ENCODE results near the gene UBE2R2. TPM values are rescaled to one million over a fixed set of nuclear protein-coding genes. Genes with fewer than 3 reads are reported as not detected.
"Not testable (repeated sequence)": the region's sequence is repeated elsewhere in the genome, so short reads cannot be mapped to it uniquely, and the experiment has no call there.

UBE2R2 gene
- total RNA-seq, 2 experiments from 2014 or later = 46.7 to 47.4 TPM

- Mint-ChIP-seq H3K27me3 (peaks cover 6% of the 10 kb centered on the region), H3K4me1 (ENCODE audit: low read depth) (no peaks in the 10 kb centered on the region), H3K4me3 (no peak overlapping the region), H3K36me3 (ENCODE audit: low read depth) (no peaks in the 10 kb centered on the region), H3K27ac (no peak overlapping the region), H3K9me3 (no peaks in the 10 kb centered on the region)
- intact Hi-C loops (cut with micrococcal nuclease) = no loop called here
- no peak for DNase-seq
- TF ChIP-seq CTCF (IDR thresholded peaks at IDR 0.05) = no peak
- no peak for ATAC-seq
- CTCF ChIA-PET = interaction anchor here (0.9 to 1.8 kb wide), 2 partner anchors 21 to 22 kb away, joined by 3 to 7 read pairs; no protein-coding TSS in a partner anchor
- POLR2A ChIA-PET = no interaction called here
Observed at GRCh38 chr9:33799928-33800704, 16.8 kb upstream of the UBE2R2 start.

- no peak for TF ChIP-seq CTCF (IDR thresholded peaks at IDR 0.05)
- ChIA-PET CTCF (interaction anchor here (1.8 kb wide), 1 partner anchor 22 kb away, joined by 7 read pairs; no protein-coding TSS in a partner anchor), POLR2A (no interaction called here)
- Mint-ChIP-seq H3K36me3 (ENCODE audit: low read depth) (no peaks in the 10 kb centered on the region), H3K9me3 (no peaks in the 10 kb centered on the region), H3K4me3 (no peak overlapping the region), H3K27ac (no peak overlapping the region), H3K27me3 (peaks cover 6% of the 10 kb centered on the region), H3K4me1 (ENCODE audit: low read depth) (no peaks in the 10 kb centered on the region)
- ATAC-seq (no peak), DNase-seq (no peak)
- intact Hi-C loops (cut with micrococcal nuclease) = no loop called here
Observed at GRCh38 chr9:33800886-33801285, 16.1 kb upstream of the UBE2R2 start.

- H3K9me3 Mint-ChIP-seq; H3K4me1 Mint-ChIP-seq (ENCODE audit: low read depth); H3K36me3 Mint-ChIP-seq (ENCODE audit: low read depth); H3K27ac Mint-ChIP-seq; H3K27me3 Mint-ChIP-seq; H3K4me3 Mint-ChIP-seq; DNase-seq; POLR2A ChIA-PET; ATAC-seq; intact Hi-C loops (cut with micrococcal nuclease): not testable (repeated sequence)
- CTCF ChIA-PET = interaction anchor here (1.8 kb wide), 1 partner anchor 23 kb away, joined by 7 read pairs; no protein-coding TSS in a partner anchor
Observed at GRCh38 chr9:33801943-33802500, 14.9 kb upstream of the UBE2R2 start.

- H3K27me3 Mint-ChIP-seq; H3K4me3 Mint-ChIP-seq; DNase-seq; H3K9me3 Mint-ChIP-seq; POLR2A ChIA-PET; H3K27ac Mint-ChIP-seq; H3K4me1 Mint-ChIP-seq (ENCODE audit: low read depth); intact Hi-C loops (cut with micrococcal nuclease); H3K36me3 Mint-ChIP-seq (ENCODE audit: low read depth); ATAC-seq: not testable (repeated sequence)
- CTCF ChIA-PET = interaction anchor here (1.2 kb wide), 1 partner anchor 9 kb away, joined by 6 read pairs; no protein-coding TSS in a partner anchor
Observed at GRCh38 chr9:33804196-33804595, 12.8 kb upstream of the UBE2R2 start.

- DNase-seq; intact Hi-C loops (cut with micrococcal nuclease); H3K27ac Mint-ChIP-seq; H3K36me3 Mint-ChIP-seq (ENCODE audit: low read depth); H3K9me3 Mint-ChIP-seq; H3K4me3 Mint-ChIP-seq; H3K27me3 Mint-ChIP-seq; H3K4me1 Mint-ChIP-seq (ENCODE audit: low read depth); ATAC-seq: not testable (repeated sequence)
- CTCF ChIA-PET = interaction anchor here (1.2 to 2.0 kb wide), 3 partner anchors 28 to 183 kb away, joined by 3 to 7 read pairs (median 4); no protein-coding TSS in a partner anchor
- POLR2A ChIA-PET = interaction anchor here (0.7 to 0.8 kb wide), 2 partner anchors 9 to 413 kb away, joined by 3 read pairs; no protein-coding TSS in a partner anchor
Observed at GRCh38 chr9:33807156-33807555, 9.8 kb upstream of the UBE2R2 start.

GRCh38 chr9:33808979-33809322 is 8.0 kb upstream of the UBE2R2 start:
- CTCF ChIA-PET; H3K4me1 Mint-ChIP-seq (ENCODE audit: low read depth); H3K9me3 Mint-ChIP-seq; H3K36me3 Mint-ChIP-seq (ENCODE audit: low read depth); H3K27ac Mint-ChIP-seq; H3K27me3 Mint-ChIP-seq; ATAC-seq; intact Hi-C loops (cut with micrococcal nuclease); POLR2A ChIA-PET; H3K4me3 Mint-ChIP-seq; DNase-seq: not testable (repeated sequence)

- peaks cover 9% of the 10 kb centered on the region for H3K4me1 Mint-ChIP-seq (ENCODE audit: low read depth)
- H3K36me3 Mint-ChIP-seq (ENCODE audit: low read depth) = no peaks in the 10 kb centered on the region
- POLR2A ChIA-PET = no interaction called here
- ATAC-seq (no peak), DNase-seq (no peak)
- H3K27ac Mint-ChIP-seq = no peak overlapping the region
- H3K4me3 Mint-ChIP-seq = no peak overlapping the region
- intact Hi-C loops (cut with micrococcal nuclease) = no loop called here
- CTCF ChIA-PET = no interaction called here
- H3K9me3 Mint-ChIP-seq = no peaks in the 10 kb centered on the region
- peaks cover 2% of the 10 kb centered on the region for H3K27me3 Mint-ChIP-seq
- no peak for TF ChIP-seq CTCF (IDR thresholded peaks at IDR 0.05)
Observed at GRCh38 chr9:33809506-33809905, 7.5 kb upstream of the UBE2R2 start.
